ENCODE results near the gene QRICH1. TPM values are rescaled to one million over a fixed set of nuclear protein-coding genes. Genes with fewer than 3 reads are reported as not detected.

Gene QRICH1
- total and polyA plus RNA-seq, 2 of the 13 experiments (the other 11 are each of a cell fraction or from before 2014, with no cell fraction given) = 52.6 to 102 TPM

GRCh38 chr3:49120438-49121131 lies 26.7 kb upstream of the QRICH1 start, which contains the start of gene USP19 (continued):
- TF ChIP-seq ZNF407 (CRISPR knock-in tag; IDR thresholded peaks at IDR 0.05; ENCODE audit: not compliant biosample characterization) = no peak
- 0 out of 2 replicates have a peak, but pooled peaks have one; percentile 41 for TF ChIP-seq SMAD3 (CRISPR knock-in tag; IDR thresholded peaks at IDR 0.05)
- peak; percentile 97 for TF ChIP-seq ZFP91 (CRISPR knock-in tag; IDR thresholded peaks at IDR 0.05; ENCODE audit: borderline replicate concordance)
- TF ChIP-seq FLYWCH1 (CRISPR knock-in tag; IDR thresholded peaks at IDR 0.05) = no peak
- TF ChIP-seq ZBTB38 (CRISPR knock-in tag; IDR thresholded peaks at IDR 0.05) = peak; percentile 17; the same call in 1 of the 2 replicates
- TF ChIP-seq E2F2 (CRISPR knock-in tag; IDR thresholded peaks at IDR 0.05; ENCODE audit: borderline replicate concordance) = no peak; the same call in 1 of the 2 replicates
- peak; percentile 90; the same call in 1 of the 2 replicates for TF ChIP-seq ZNF614 (CRISPR knock-in tag; IDR thresholded peaks at IDR 0.05; ENCODE audit: borderline replicate concordance)
- no peak for TF ChIP-seq HOXA9 (CRISPR knock-in tag; IDR thresholded peaks at IDR 0.05; ENCODE audit: borderline replicate concordance)
- TF ChIP-seq MEIS2 (CRISPR knock-in tag; IDR thresholded peaks at IDR 0.05) = peak; percentile 65; the same call in 1 of the 2 replicates
- 0 out of 2 replicates have a peak, but pooled peaks have one; percentile 34 for TF ChIP-seq RCOR2 (CRISPR knock-in tag; IDR thresholded peaks at IDR 0.05)
- TF ChIP-seq ZNF770 (CRISPR knock-in tag; IDR thresholded peaks at IDR 0.05) = 0 out of 2 replicates have a peak, but pooled peaks have one; percentile 22
- no peak for TF ChIP-seq MAFG (CRISPR knock-in tag; IDR thresholded peaks at IDR 0.05)
- TF ChIP-seq ELK4 (CRISPR knock-in tag; IDR thresholded peaks at IDR 0.05; ENCODE audit: borderline replicate concordance) = no peak; the same call in 1 of the 2 replicates

Data from HepG2 (cell line).